Activated T-cell treated with anti-CD3 and anti-CD28 coated beads, Interleukin-2, amount 50 U/mL, for 48 hours (primary cell): ENCODE measurements around the gene MACROD2.

Source experiments
- DNase-seq, 2 experiments: peaks; one replicate each; pipeline ENCODE4 v3.0.0-alpha.2; 2020

MACROD2 gene

GRCh38 chr20:15201602-15202001 lies 1206.3 kb downstream of the MACROD2 start:
- no peak for DNase-seq

DNA sequence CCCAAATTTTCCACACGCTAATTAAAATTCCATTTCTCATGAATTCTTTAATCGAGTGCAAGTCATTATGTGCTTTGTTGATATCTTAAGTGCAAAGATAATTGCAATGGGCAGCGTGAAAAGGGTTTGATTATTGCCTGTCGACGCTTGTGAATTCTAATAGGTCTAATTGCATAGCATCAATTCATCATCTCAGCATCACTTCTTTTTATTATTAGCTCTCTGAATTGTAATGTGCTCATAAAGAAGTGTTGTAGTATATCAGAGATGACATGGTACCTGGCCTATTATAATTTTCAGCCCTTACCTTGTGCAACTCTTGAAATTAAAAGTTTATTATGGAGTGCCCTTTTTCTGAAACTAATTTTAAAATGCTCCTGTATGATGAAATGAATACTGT lies 1208.9 kb downstream of the MACROD2 start:
- no peak for DNase-seq

DNA sequence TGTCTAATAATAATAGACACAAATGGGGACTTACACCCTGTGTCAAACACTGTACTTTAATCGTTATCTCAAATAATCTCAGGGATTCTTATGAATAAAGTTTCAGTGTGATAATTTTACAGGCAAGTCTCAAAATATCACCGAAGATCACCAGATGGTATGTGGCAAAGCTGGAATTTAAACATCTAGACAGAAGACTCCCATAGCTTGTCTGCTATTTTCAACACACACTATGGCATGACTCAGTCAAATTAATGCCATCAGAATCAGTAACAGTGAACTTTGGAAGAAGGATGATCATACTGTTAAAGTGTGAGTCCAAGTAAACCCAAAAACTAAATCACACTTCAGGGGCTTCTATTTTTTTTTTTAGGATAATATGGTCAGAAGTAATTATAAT lies 1209.7 kb downstream of the MACROD2 start:
- DNase-seq, result no peak

GRCh38 chr20:15205719-15206118 lies 1210.4 kb downstream of the MACROD2 start:
- DNase-seq, result no peak

DNA sequence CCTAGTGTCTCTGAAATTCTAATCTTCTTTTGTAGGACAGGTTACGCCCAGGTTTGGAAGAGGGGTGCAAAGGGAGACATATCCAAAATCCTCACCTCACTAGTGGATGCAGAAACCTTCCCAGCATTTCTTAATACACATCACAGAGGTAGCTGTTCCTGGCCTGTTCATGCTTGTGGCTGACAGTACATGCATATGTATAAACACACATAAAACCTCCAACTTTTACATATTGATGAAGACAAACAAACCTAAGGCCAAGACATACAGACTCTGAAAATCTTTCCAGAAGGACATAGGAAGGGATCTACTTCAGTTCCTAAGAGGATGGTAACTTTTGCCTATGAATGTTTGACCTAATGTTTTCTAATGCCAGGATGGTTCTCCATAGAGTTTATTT lies 1214.2 kb downstream of the MACROD2 start:
- no peak for DNase-seq

GRCh38 chr20:15214051-15214450 lies 1218.7 kb downstream of the MACROD2 start:
- DNase-seq, result no peak

DNA sequence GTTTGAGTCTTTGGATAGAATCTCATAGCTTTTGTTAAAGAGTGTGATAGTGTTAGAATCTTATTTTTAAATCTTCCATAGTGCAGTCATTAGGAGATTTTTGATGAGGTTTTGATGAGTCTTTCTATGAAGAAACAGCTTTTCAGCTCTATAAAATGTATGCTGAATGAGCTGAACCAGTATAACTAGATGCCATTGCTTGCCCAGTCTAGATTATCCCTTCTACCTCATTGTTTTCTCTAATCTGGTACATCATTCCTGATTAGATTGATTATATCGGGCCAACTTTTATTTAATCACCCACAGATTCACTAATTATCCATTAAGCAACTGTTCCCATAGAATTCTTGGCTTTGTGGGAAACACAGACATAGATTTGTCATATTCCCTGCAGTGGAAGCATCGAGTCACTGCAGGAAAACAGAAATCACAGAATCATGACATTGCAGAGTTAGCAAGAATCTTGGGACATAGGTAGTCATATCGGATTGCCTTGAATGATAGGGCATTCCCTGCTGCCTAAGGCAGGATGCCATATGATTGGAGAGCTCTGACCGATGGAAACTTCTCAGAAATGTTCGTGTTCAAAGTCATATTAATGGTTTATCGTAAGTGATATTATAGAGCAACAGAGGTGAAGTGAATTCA lies 1224.8 kb downstream of the MACROD2 start:
- no peak for DNase-seq

DNA sequence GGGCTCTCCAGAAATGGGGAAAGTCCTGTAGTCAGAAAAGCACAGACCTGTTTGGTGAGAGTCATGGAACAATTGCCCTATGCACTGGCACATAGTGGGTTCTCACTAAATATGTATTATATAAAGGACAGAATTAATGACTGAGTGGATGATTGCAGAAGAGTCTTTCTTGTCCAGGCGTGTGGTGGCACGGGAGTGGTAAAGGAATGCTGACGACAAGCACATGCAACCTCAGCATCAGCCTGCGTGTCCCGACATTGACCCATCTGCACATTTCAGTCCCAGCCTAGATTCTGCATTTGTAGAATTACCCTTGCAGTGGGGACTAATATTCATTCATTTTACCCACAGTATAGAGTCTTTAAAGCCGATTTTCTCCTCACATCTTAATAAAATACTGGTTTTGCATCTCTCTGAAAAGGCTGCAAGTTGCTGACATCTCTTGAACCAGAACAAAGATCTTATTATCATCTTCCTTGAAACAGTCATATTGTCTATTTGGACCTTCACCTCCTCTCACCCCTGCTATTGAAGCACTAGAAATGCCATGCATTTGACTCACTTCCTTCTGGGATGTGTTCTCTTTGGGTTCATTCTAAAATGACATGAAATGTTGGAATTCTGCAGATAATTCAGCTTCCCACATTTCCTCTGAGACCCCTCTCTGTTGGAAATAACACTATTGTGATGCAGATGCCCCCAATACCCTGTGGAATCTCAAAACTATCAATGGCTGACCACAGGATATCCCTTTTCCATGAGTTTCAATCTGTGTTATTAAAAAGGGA lies 1225.7 kb downstream of the MACROD2 start:
- DNase-seq, result no peak

GRCh38 chr20:15222502-15223330 lies 1227.4 kb downstream of the MACROD2 start:
- no peak for DNase-seq

GRCh38 chr20:15224199-15224598 lies 1228.9 kb downstream of the MACROD2 start:
- no peak for DNase-seq

DNA sequence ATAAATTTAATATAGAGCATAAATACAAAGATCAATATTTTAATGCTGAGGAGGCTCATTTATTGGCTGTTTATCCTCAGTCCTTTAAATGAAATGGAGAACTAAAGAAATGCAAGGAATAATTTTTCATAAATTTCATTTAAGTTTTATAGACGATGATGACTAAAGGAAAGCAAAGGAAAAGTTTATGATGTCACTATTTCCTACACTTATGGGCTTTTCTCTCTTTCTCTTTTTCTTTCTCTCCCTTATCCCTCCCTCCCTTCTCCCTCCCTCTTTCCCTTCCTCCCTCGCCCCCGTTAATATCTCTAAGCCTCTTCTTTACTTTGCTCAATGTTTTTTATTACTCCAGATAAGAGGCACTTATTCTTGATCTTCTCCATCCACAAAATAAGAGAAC lies 1231.8 kb downstream of the MACROD2 start:
- DNase-seq, result no peak

DNA sequence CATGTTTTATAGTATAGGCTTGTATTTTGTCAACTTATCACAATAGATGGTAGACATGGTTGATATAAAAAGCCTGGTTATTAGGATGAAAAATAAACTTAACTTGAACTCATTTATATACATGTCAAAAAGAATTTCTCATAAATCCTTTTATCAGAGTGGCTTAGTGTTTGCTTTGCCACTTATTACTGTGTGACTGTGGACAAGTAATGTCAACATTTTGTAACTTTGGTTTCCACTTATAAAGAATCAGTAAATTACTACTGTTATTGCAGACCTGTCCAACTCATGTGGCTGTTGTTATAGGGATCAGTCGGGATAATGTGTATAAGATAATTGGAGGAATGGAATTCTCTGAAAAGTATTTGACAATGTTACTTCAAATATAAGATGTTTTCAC lies 1236.9 kb downstream of the MACROD2 start:
- no peak for DNase-seq

GRCh38 chr20:15235471-15236198 lies 1240.3 kb downstream of the MACROD2 start:
- no peak for DNase-seq

- peak in 1 of 2 experiments; percentile 18 for DNase-seq
Observed at GRCh38 chr20:15236812-15237211, 1241.5 kb downstream of the MACROD2 start.

GRCh38 chr20:15239542-15240206 lies 1244.4 kb downstream of the MACROD2 start:
- no peak for DNase-seq

DNA sequence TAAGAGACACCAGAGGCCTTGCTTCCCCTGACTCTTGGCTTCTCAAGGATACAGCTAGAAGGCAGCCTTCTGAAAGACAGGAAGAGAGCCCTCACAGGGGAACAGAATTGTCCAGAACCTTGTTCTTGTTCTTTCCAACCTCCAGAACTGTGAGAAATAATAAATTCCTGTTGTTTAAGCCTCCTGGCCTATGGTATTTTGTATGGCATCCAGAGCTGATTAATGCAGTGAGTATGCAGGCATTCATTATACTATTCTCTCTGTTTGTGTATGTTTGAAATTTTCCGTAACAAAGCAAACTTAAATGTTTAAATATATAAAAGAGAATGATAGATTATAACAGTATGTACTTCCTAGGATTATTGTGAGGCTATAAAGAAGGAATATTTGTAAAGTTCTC lies 1245.5 kb downstream of the MACROD2 start:
- DNase-seq, result no peak

DNA sequence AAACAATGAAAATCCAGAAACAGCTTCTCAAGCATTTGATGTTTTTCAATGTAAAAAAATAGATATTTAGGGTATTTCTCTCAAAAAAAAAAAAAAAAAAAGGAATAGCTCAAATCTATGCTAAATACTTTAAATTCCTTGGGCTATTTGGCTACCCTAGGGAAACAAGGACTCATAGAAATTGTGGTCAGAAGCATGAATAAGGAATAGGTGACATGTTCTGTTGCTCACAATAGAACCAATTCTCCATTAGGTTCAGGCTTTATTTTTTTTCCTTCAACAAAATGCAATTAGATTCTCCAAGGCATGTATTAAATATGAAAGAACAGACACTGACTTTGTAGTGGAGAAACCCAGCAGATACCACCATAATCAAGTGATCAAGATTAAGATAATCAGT lies 1246.4 kb downstream of the MACROD2 start:
- no peak for DNase-seq

GRCh38 chr20:15242773-15243172 lies 1247.5 kb downstream of the MACROD2 start:
- no peak for DNase-seq

DNA sequence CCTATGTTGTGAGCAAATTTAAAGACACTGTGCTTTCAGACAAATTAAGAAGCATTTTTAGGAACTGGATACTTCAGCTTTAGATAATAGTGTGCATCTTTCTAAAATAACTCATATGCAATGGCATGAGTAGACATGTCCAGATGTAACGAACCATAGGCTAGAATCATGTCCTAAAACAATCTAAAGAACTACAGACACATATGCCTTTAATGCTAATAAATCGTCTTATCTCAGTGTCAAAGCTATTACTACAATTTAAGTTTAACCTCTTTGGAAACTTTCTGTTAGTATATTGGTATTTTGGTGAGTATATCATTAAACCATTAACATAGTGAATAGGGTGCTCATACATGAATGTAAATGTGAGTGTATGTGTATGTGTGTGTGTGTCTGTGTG lies 1250.6 kb downstream of the MACROD2 start:
- no peak for DNase-seq

GRCh38 chr20:15248618-15249395 lies 1253.5 kb downstream of the MACROD2 start:
- no peak for DNase-seq

GRCh38 chr20:15251171-15251570 lies 1255.9 kb downstream of the MACROD2 start:
- no peak for DNase-seq

DNA sequence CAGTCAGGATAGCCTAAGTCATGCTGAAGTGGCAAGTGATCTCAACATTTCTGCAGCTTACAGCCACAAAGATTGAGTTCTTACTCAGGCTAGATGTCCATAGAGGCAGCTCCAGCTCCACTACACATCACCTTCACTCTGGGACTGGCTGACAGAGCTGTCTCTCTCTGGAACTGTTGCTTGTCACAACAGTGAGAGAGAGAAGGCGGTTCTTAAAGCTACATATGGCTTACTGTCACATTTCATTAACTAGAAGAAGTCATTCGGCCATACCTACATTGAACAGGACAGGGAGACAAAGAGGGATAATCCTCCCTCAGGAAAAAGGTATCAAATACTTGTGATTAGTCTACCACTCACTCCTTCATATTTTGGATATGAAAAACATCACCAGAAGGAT lies 1257.0 kb downstream of the MACROD2 start:
- DNase-seq, result no peak
